NB4 (cell line): ENCODE measurements around the gene BARX1.

Source experiments
- DNase-seq: peaks from one replicate; pipeline ENCODE4 v3.0.0; 2010; ENCODE audit warnings: low read depth
- H3K4me3 ChIP-seq: one replicate; pipeline ENCODE4 v1.5.1; 2011; ENCODE audit warnings: mild to moderate bottlenecking, low read depth, low read length, moderate library complexity
- MYC ChIP-seq: IDR thresholded peaks from 2 replicates; pipeline ENCODE4 v1.6.1; 2011; ENCODE audit warnings: low read depth, low read length
- POLR2A ChIP-seq: IDR thresholded peaks from 2 replicates; pipeline ENCODE4 v1.6.1; 2011; ENCODE audit warnings: mild to moderate bottlenecking; ENCODE audit not compliant: insufficient read length; ENCODE audit errors: extremely low read depth
- TF ChIP-seq, protein P1 (sequence below): IDR thresholded peaks from 2 replicates; pipeline ENCODE4 v1.6.1; 2011; ENCODE audit warnings: low read depth, low read length
- TF ChIP-seq, protein P2 (sequence below): IDR thresholded peaks from one replicate; pipeline ENCODE4 v1.5.1; 2012; ENCODE audit warnings: low read depth, low read length

Gene BARX1

DNA sequence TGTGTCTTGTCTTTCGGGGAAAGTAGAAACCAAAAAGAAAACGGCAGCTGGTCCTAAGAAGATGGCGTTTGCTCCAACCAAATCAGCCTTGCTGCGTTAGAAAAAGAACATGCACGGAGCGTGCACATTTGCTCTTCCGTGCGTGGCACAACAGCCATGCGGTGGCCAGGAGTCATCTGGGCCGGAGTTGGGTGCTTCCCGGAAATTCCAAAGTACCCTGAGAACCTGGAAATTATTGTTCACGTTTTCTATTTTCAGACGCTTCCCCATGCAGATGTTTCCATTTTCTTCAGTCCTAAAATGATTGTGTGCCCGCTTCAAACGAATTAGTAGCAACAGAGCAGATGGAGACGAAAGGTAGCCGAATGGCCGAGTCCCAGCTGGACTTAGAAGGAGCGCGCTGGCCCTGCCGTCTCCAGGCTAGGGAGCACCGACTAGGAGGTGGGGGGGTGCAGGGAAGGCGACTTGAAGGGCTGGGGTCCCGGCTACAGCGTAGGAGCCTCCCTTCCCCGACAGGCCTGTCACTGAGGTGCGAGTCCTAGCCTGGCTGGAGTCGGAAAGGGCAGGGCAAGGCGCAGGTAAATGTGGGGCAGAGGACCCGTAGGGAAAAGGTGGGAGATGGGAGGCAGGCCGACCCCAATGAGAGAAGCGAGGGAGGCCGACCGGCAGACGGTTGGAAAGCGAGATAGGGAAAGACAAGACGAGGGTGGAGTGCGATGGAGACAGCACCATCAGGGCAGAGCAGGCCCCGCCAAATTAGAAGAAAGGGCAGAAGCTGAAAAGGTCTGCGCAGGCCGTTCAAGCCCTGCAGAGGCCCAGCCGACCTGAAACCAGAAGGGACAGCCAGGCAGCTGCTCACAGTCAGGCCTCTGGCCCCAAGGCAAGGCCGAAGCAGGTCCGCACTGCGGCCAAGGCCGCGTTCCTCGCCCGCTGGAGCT is 1.4 kb downstream of the BARX1 start:
- TF ChIP-seq, protein P1, sequence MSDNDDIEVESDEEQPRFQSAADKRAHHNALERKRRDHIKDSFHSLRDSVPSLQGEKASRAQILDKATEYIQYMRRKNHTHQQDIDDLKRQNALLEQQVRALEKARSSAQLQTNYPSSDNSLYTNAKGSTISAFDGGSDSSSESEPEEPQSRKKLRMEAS = no peak
- no peak for TF ChIP-seq POLR2A
- TF ChIP-seq, protein P2, sequence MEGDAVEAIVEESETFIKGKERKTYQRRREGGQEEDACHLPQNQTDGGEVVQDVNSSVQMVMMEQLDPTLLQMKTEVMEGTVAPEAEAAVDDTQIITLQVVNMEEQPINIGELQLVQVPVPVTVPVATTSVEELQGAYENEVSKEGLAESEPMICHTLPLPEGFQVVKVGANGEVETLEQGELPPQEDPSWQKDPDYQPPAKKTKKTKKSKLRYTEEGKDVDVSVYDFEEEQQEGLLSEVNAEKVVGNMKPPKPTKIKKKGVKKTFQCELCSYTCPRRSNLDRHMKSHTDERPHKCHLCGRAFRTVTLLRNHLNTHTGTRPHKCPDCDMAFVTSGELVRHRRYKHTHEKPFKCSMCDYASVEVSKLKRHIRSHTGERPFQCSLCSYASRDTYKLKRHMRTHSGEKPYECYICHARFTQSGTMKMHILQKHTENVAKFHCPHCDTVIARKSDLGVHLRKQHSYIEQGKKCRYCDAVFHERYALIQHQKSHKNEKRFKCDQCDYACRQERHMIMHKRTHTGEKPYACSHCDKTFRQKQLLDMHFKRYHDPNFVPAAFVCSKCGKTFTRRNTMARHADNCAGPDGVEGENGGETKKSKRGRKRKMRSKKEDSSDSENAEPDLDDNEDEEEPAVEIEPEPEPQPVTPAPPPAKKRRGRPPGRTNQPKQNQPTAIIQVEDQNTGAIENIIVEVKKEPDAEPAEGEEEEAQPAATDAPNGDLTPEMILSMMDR = no peak
- no peak for TF ChIP-seq MYC
- H3K4me3 ChIP-seq = no peak overlapping the region
- no peak for DNase-seq

DNA sequence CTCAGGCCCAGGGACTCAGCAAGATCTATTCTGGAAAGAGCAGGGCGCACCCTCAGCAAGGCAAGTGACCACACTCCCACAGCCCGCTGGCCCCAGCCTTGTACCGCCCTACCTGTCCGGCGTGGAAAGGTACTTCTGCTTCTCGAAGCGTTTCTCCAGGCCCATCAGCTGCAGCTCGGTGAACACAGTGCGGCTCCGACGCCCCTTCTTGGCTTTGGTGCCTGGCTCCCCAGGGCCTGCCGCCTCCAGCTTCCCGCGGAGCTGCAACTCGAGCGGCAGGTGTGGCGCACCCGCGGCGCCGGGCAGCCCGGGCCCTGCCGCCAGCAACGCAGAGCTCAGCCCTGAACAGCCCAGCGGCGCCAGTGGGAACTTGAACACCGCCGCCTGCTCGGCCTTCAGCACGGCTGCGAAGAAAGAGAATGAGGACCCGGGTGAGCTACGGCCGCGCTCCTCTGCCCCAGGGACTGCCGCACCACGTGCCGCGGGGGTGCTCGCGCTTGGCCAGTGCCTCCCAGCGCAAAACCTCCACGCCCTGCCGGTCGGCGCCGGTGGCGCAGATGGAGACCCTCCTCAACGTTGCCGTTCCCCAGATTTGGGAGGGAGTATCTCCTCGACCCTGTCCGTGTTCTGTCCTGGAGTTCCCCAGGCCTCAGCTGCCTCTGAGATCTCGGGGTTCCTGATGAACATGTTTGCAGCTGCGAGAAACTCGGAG is 2.2 kb downstream of the BARX1 start:
- TF ChIP-seq, protein P2 = no peak
- TF ChIP-seq MYC (no peak), POLR2A (no peak)
- TF ChIP-seq, protein P1 = no peak
- no peak overlapping the region for H3K4me3 ChIP-seq
- DNase-seq = peak; percentile 30

DNA sequence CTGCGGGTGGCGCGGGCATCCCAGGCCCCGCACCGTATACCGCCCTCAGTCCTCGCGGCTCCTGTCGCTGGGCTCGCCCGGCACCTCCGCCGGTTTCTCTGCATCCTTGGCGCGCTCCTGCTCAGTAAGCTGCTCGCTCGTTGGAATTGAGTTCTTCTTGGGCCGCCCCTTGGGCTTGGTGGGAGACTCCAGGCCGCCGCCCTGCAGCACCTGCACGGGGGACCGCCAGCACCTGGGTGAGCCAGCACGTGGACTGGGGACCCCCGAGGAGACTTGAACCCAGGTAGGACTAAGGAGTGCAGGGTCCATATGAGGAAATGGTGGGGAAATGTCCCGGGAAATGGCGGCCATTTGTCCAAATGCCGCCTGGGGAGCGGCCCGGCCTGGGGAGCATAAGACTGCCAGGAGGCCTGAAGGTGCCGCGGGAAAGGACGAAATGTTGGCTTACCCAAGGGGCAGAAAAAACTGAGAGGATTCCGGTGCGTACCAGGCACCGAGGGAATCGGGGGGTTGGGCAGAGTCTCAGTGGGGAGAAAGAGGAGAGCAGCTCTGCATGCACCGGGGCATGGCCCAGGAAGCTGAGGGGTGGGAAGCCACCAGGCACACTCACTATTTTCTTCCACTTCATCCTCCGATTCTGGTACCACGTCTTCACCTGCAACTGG is 2.9 kb downstream of the BARX1 start:
- no peak overlapping the region for H3K4me3 ChIP-seq
- no peak for DNase-seq
- TF ChIP-seq MYC = no peak
- TF ChIP-seq POLR2A = no peak
- TF ChIP-seq, protein P1 = no peak
- TF ChIP-seq, protein P2 = no peak

GRCh38 chr9:93951655-93952118 is 3.5 kb downstream of the BARX1 start:
- TF ChIP-seq, protein P2 = no peak
- H3K4me3 ChIP-seq = no peak overlapping the region
- no peak for DNase-seq

GRCh38 chr9:93950619-93951601 is 4.2 kb downstream of the BARX1 start:
- H3K4me3 ChIP-seq = peak overlapping the region; percentile 56
- TF ChIP-seq, protein P1 = peak; percentile 55
- TF ChIP-seq, protein P2 = no peak
- TF ChIP-seq POLR2A = peak; percentile 44
- TF ChIP-seq MYC = no peak
- DNase-seq = peak; percentile 83
